IPS-15b (cell line): ENCODE data around the gene PPP2R1A.

Experiments used
- H3K27me3 ChIP-seq: one replicate; pipeline ENCODE4 v1.6.1; 2013; ENCODE audit warnings: low read length; ENCODE audit not compliant: control insufficient read depth, insufficient read depth
- H3K36me3 ChIP-seq: one replicate; pipeline ENCODE4 v1.6.1; 2013; ENCODE audit warnings: low read length; ENCODE audit not compliant: control insufficient read depth, insufficient read depth
- H3K4me1 ChIP-seq: one replicate; pipeline ENCODE4 v1.6.1; 2013; ENCODE audit warnings: mild to moderate bottlenecking, low read length; ENCODE audit not compliant: control insufficient read depth, insufficient read depth
- H3K4me3 ChIP-seq: one replicate; pipeline ENCODE4 v1.5.1; 2013; ENCODE audit warnings: low read depth, low read length
- H3K9ac ChIP-seq: one replicate; pipeline ENCODE4 v1.6.1; 2013; ENCODE audit warnings: low read depth, mild to moderate bottlenecking, low read length
- H3K9me3 ChIP-seq: one replicate; pipeline ENCODE4 v1.6.1; 2013; ENCODE audit warnings: mild to moderate bottlenecking, low read length; ENCODE audit not compliant: control insufficient read depth, insufficient read depth

Gene PPP2R1A

GRCh38 chr19:52189735-52190486, at the start of gene PPP2R1A:
Gene PPP2R1A, plus strand, starts transcription at chr19:52190052. Its CDS starts 45 bp downstream, at chr19:52190097.
- peaks cover 10% of the 10 kb centered on the region for H3K4me1 ChIP-seq
- peak within 1 kb of the TSS; percentile 96 for H3K4me3 ChIP-seq
- H3K9me3 ChIP-seq, result no peaks in the 10 kb centered on the region
- H3K36me3 ChIP-seq, result peaks cover 4% of the 10 kb centered on the region
- H3K27me3 ChIP-seq, result no peaks in the 10 kb centered on the region
- peak within 1 kb of the TSS; percentile 91 for H3K9ac ChIP-seq

- Histone ChIP-seq H3K9ac (no peak overlapping the region), H3K27me3 (no peaks in the 10 kb centered on the region), H3K4me3 (no peak overlapping the region), H3K4me1 (peaks cover 2% of the 10 kb centered on the region), H3K36me3 (no peaks in the 10 kb centered on the region), H3K9me3 (no peaks in the 10 kb centered on the region)
Observed at GRCh38 chr19:52141203-52141602, 48.6 kb upstream of the PPP2R1A start.

GRCh38 chr19:52142001-52142595, 47.8 kb upstream of the PPP2R1A start:
- H3K4me1 ChIP-seq, result peaks cover 2% of the 10 kb centered on the region
- H3K27me3 ChIP-seq, result no peaks in the 10 kb centered on the region
- no peaks in the 10 kb centered on the region for H3K9me3 ChIP-seq
- H3K9ac ChIP-seq, result no peak overlapping the region
- no peak overlapping the region for H3K4me3 ChIP-seq
- no peaks in the 10 kb centered on the region for H3K36me3 ChIP-seq

GRCh38 chr19:52148256-52148655, 41.6 kb upstream of the PPP2R1A start:
- no peaks in the 10 kb centered on the region for H3K36me3 ChIP-seq
- H3K4me3 ChIP-seq, result no peak overlapping the region
- no peaks in the 10 kb centered on the region for H3K9me3 ChIP-seq
- no peaks in the 10 kb centered on the region for H3K27me3 ChIP-seq
- H3K4me1 ChIP-seq, result no peaks in the 10 kb centered on the region
- H3K9ac ChIP-seq, result no peak overlapping the region

- Histone ChIP-seq H3K9me3 (peaks cover 31% of the 10 kb centered on the region), H3K9ac (no peak overlapping the region), H3K4me3 (no peak overlapping the region), H3K4me1 (no peaks in the 10 kb centered on the region), H3K36me3 (peaks cover 11% of the 10 kb centered on the region), H3K27me3 (no peaks in the 10 kb centered on the region)
Observed at GRCh38 chr19:52155596-52156359, 34.1 kb upstream of the PPP2R1A start.

- Histone ChIP-seq H3K36me3 (peaks cover 11% of the 10 kb centered on the region), H3K4me3 (peak overlapping the region; percentile 85), H3K9ac (no peak overlapping the region), H3K27me3 (no peaks in the 10 kb centered on the region), H3K4me1 (peaks cover 5% of the 10 kb centered on the region), H3K9me3 (no peaks in the 10 kb centered on the region)
Observed at GRCh38 chr19:52170304-52170703, 19.5 kb upstream of the PPP2R1A start.

GRCh38 chr19:52170863-52171320, 19.0 kb upstream of the PPP2R1A start:
- Histone ChIP-seq H3K4me1 (peaks cover 5% of the 10 kb centered on the region), H3K27me3 (no peaks in the 10 kb centered on the region), H3K4me3 (peak overlapping the region; percentile 85), H3K9me3 (no peaks in the 10 kb centered on the region), H3K36me3 (peaks cover 11% of the 10 kb centered on the region), H3K9ac (peak overlapping the region; percentile 62)

- peak within 1 kb of the TSS; percentile 85 for H3K4me3 ChIP-seq
- H3K9me3 ChIP-seq, result no peaks in the 10 kb centered on the region
- peaks cover 5% of the 10 kb centered on the region for H3K4me1 ChIP-seq
- no peaks in the 10 kb centered on the region for H3K27me3 ChIP-seq
- H3K9ac ChIP-seq, result peak within 1 kb of the TSS; percentile 62
- peaks cover 11% of the 10 kb centered on the region for H3K36me3 ChIP-seq
Observed at GRCh38 chr19:52171321-52172169, 18.3 kb upstream of the PPP2R1A start, which contains the start of gene ZNF836. Gene ZNF836, minus strand, starts transcription at chr19:52171621. Its CDS starts 3,549 bp downstream, at chr19:52168072.

- H3K9ac ChIP-seq, result no peak overlapping the region
- peaks cover 8% of the 10 kb centered on the region for H3K36me3 ChIP-seq
- no peak overlapping the region for H3K4me3 ChIP-seq
- no peaks in the 10 kb centered on the region for H3K9me3 ChIP-seq
- no peaks in the 10 kb centered on the region for H3K27me3 ChIP-seq
- peaks cover 5% of the 10 kb centered on the region for H3K4me1 ChIP-seq
Observed at GRCh38 chr19:52172347-52172746, 17.5 kb upstream of the PPP2R1A start.

- Histone ChIP-seq H3K36me3 (no peaks in the 10 kb centered on the region), H3K4me3 (no peak overlapping the region), H3K27me3 (no peaks in the 10 kb centered on the region), H3K9ac (no peak overlapping the region), H3K4me1 (peaks cover 5% of the 10 kb centered on the region), H3K9me3 (no peaks in the 10 kb centered on the region)
Observed at GRCh38 chr19:52176574-52176973, 13.3 kb upstream of the PPP2R1A start.

GRCh38 chr19:52187407-52187806, 2.4 kb upstream of the PPP2R1A start:
- H3K9ac ChIP-seq, result no peak overlapping the region
- peaks cover 2% of the 10 kb centered on the region for H3K36me3 ChIP-seq
- peaks cover 10% of the 10 kb centered on the region for H3K4me1 ChIP-seq
- H3K27me3 ChIP-seq, result no peaks in the 10 kb centered on the region
- no peak overlapping the region for H3K4me3 ChIP-seq
- H3K9me3 ChIP-seq, result no peaks in the 10 kb centered on the region
